Raji (cell line): Measurements from ENCODE around the gene PYGO1.

Experiments used
- POLR2A ChIP-seq: IDR thresholded peaks from 2 replicates; pipeline ENCODE4 v1.6.1; 2011; ENCODE audit warnings: low read depth, low read length, control low read depth; ENCODE audit not compliant: insufficient read depth

The PYGO1 gene

GRCh38 chr15:55588815-55589115, 620 bp upstream of the PYGO1 start:
- no peak for TF ChIP-seq POLR2A

- TF ChIP-seq POLR2A: no peak
These were observed 650 bp downstream of the PYGO1 start for GRCh38 chr15:55587321-55588069.

GRCh38 chr15:55586808-55587207, 1.3 kb downstream of the PYGO1 start:
- TF ChIP-seq POLR2A: no peak

GRCh38 chr15:55576943-55577342, 11.2 kb downstream of the PYGO1 start:
- no peak for TF ChIP-seq POLR2A

- no peak for TF ChIP-seq POLR2A
These were observed 14.0 kb downstream of the PYGO1 start for GRCh38 chr15:55574096-55574495.

- no peak for TF ChIP-seq POLR2A
These were observed 14.9 kb downstream of the PYGO1 start for GRCh38 chr15:55573224-55573623.

- no peak for TF ChIP-seq POLR2A
These were observed 23.6 kb downstream of the PYGO1 start for GRCh38 chr15:55564347-55565145.

GRCh38 chr15:55562601-55563000, 25.5 kb downstream of the PYGO1 start:
- TF ChIP-seq POLR2A: no peak

GRCh38 chr15:55555089-55555488, 33.1 kb downstream of the PYGO1 start:
- TF ChIP-seq POLR2A: no peak

GRCh38 chr15:55552926-55553325, 35.2 kb downstream of the PYGO1 start:
- no peak for TF ChIP-seq POLR2A

GRCh38 chr15:55552451-55552850, 35.7 kb downstream of the PYGO1 start:
- TF ChIP-seq POLR2A: no peak

GRCh38 chr15:55549305-55549704, 38.8 kb downstream of the PYGO1 start:
- no peak for TF ChIP-seq POLR2A

- no peak for TF ChIP-seq POLR2A
These were observed 41.4 kb downstream of the PYGO1 start for GRCh38 chr15:55546718-55547117.

GRCh38 chr15:55535436-55535835, 52.7 kb downstream of the PYGO1 start:
- no peak for TF ChIP-seq POLR2A

GRCh38 chr15:55532944-55533343, 55.2 kb downstream of the PYGO1 start:
- TF ChIP-seq POLR2A: no peak

GRCh38 chr15:55530861-55531313, 57.3 kb downstream of the PYGO1 start:
- TF ChIP-seq POLR2A: 0 out of 2 replicates have a peak, but pooled peaks have one; percentile 21
